ENCODE data around the gene HEXIM1. TPM values are rescaled to one million over a fixed set of nuclear protein-coding genes. Genes with fewer than 3 reads are reported as not detected.

Gene HEXIM1
- polyA plus RNA-seq, 3 donors, result 2.2 to 14.8 (median 2.5) TPM

- Histone ChIP-seq H3K27ac (ENCODE audit: low read depth in 1 of 2, low read length in 2 of 2) (peak overlapping the region; percentile 77 to 92), H3K27me3 (ENCODE audit: control insufficient read depth in 2 of 2, insufficient read depth in 2 of 2, low read length in 2 of 2) (no peaks in the 10 kb centered on the region), H3K4me1 (ENCODE audit: control insufficient read depth in 1 of 2, insufficient read depth in 2 of 2, low read length in 2 of 2) (peaks cover 58 to 61% of the 10 kb centered on the region in 2 donors), H3K4me3 (replicated peaks in 1 of 3; ENCODE audit: low read depth in 2 of 3, low read length in 3 of 3) (peak overlapping the region in 1 of 3 experiments; percentile 73), H3K4me2 (replicated peaks; ENCODE audit: extremely low read depth, low read length, poor library complexity, severe bottlenecking) (peak overlapping the region; percentile 81), H3K79me2 (ENCODE audit: insufficient read depth, low read length) (peaks cover 13% of the 10 kb centered on the region), H3K36me3 (replicated peaks in 1 of 2; ENCODE audit: control insufficient read depth in 1 of 2, insufficient read depth in 2 of 2, low read length in 2 of 2) (no peaks in the 10 kb centered on the region), H4K20me1 (ENCODE audit: insufficient read depth, low read length) (no peaks in the 10 kb centered on the region), H2AFZ (ENCODE audit: insufficient read depth, low read depth, low read length, poor library complexity, severe bottlenecking) (peak overlapping the region; percentile 76), H3K9ac (ENCODE audit: insufficient read depth, low read length, poor library complexity, severe bottlenecking) (peak overlapping the region; percentile 56), H3K9me3 (replicated peaks in 1 of 2; ENCODE audit: control insufficient read depth in 1 of 2, insufficient read depth in 1 of 2, low read length in 2 of 2) (no peaks in the 10 kb centered on the region)
- DNase-seq, result no peak
- no peaks in the 10 kb centered on the region for H3K27me3 Mint-ChIP-seq (ENCODE audit: low read depth in 3 of 3)
- intact Hi-C loops (cut with micrococcal nuclease), result no loop called here
- H3K9me3 Mint-ChIP-seq, result no peaks in the 10 kb centered on the region
- peaks cover 49% of the 10 kb centered on the region for H3K4me1 Mint-ChIP-seq
- 100% methylated on average over 1 of the region's 12 CpGs for WGBS (ENCODE audit: insufficient coverage)
- peak overlapping the region in 1 of 2 donors; percentile 77 for H3K4me3 Mint-ChIP-seq
- H3K27ac Mint-ChIP-seq, result peak overlapping the region; percentile 92 to 99 (median 98)
- peaks cover 5 to 18% of the 10 kb centered on the region in 2 donors for H3K36me3 Mint-ChIP-seq
- no peak for TF ChIP-seq CTCF (IDR thresholded peaks at IDR 0.05)
Observed at GRCh38 chr17:45170280-45170930, 22.1 kb downstream of the HEXIM1 start.

GRCh38 chr17:45170931-45171337 lies 22.7 kb downstream of the HEXIM1 start:
- intact Hi-C loops (cut with micrococcal nuclease), result no loop called here
- H3K4me3 Mint-ChIP-seq, result peak overlapping the region; percentile 53 to 77
- H3K9me3 ChIP-seq (replicated peaks in 1 of 2; ENCODE audit: control insufficient read depth in 1 of 2, insufficient read depth in 1 of 2, low read length in 2 of 2), result no peaks in the 10 kb centered on the region
- TF ChIP-seq CTCF (IDR thresholded peaks at IDR 0.05), result no peak
- peak overlapping the region; percentile 56 for H3K9ac ChIP-seq (ENCODE audit: insufficient read depth, low read length, poor library complexity, severe bottlenecking)
- H3K79me2 ChIP-seq (ENCODE audit: insufficient read depth, low read length), result peaks cover 13% of the 10 kb centered on the region
- H3K4me3 ChIP-seq (replicated peaks in 1 of 3; ENCODE audit: low read depth in 2 of 3, low read length in 3 of 3), result peak overlapping the region in 1 of 3 experiments; percentile 73
- H3K4me1 Mint-ChIP-seq, result peaks cover 51% of the 10 kb centered on the region
- H3K27me3 Mint-ChIP-seq (ENCODE audit: low read depth in 3 of 3), result no peaks in the 10 kb centered on the region
- peak overlapping the region; percentile 77 to 92 for H3K27ac ChIP-seq (ENCODE audit: low read depth in 1 of 2, low read length in 2 of 2)
- peak overlapping the region; percentile 92 to 99 (median 98) for H3K27ac Mint-ChIP-seq
- WGBS (ENCODE audit: insufficient coverage), result 0% methylated on average over 3 of the region's 5 CpGs
- H3K9me3 Mint-ChIP-seq, result no peaks in the 10 kb centered on the region
- no peaks in the 10 kb centered on the region for H4K20me1 ChIP-seq (ENCODE audit: insufficient read depth, low read length)
- H2AFZ ChIP-seq (ENCODE audit: insufficient read depth, low read depth, low read length, poor library complexity, severe bottlenecking), result peak overlapping the region; percentile 76
- peak overlapping the region; percentile 81 for H3K4me2 ChIP-seq (replicated peaks; ENCODE audit: extremely low read depth, low read length, poor library complexity, severe bottlenecking)
- no peaks in the 10 kb centered on the region for H3K36me3 ChIP-seq (replicated peaks in 1 of 2; ENCODE audit: control insufficient read depth in 1 of 2, insufficient read depth in 2 of 2, low read length in 2 of 2)
- H3K27me3 ChIP-seq (ENCODE audit: control insufficient read depth in 2 of 2, insufficient read depth in 2 of 2, low read length in 2 of 2), result no peaks in the 10 kb centered on the region
- H3K4me1 ChIP-seq (ENCODE audit: control insufficient read depth in 1 of 2, insufficient read depth in 2 of 2, low read length in 2 of 2), result peaks cover 58 to 61% of the 10 kb centered on the region in 2 donors
- peak; percentile 67 to 81 (median 77) for DNase-seq
- peaks cover 5 to 18% of the 10 kb centered on the region in 2 donors for H3K36me3 Mint-ChIP-seq
